ENCODE data around the gene PTPN6.

PTPN6 gene

DNA sequence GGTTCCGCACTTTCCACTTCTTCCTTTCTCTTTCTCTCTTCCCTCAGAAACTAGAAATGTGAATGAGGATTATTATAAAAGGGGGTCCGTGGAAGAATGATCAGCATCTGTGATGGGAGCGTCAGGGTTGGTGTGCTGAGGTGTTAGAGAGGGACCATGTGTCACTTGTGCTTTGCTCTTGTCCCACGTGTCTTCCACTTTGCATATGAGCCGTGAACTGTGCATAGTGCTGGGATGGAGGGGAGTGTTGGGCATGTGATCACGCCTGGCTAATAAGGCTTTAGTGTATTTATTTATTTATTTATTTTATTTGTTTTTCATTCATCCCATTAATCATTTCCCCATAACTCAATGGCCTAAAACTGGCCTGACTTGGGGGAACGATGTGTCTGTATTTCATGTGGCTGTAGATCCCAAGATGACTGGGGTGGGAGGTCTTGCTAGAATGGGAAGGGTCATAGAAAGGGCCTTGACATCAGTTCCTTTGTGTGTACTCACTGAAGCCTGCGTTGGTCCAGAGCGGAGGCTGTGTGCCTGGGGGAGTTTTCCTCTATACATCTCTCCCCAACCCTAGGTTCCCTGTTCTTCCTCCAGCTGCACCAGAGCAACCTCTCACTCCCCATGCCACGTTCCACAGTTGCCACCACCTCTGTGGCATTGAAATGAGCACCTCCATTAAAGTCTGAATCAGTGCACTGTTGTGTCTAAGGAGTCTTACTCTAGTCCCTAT lies 28.0 kb upstream of the PTPN6 start:
- DNase-seq: no peak

DNA sequence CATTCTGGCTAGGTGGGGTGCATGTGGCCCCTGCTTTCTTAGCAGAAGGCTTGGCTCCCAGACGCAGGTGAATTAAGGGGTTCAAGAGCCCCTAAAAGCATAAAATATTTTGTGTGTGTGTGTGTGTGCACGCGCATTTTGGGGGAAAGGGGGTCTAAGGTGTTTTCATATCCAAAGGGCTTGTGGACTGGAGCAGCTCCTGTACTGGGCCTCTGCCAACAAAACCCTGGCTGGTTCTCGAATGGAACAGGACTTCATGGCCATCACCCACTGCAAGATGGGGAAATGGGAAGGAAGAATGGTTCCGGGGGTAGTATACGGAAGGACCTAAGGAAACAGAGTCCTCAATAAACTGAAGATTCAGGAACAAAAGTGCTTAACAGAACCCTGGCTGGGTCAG lies 27.3 kb upstream of the PTPN6 start:
- DNase-seq: peak; percentile 41

DNA sequence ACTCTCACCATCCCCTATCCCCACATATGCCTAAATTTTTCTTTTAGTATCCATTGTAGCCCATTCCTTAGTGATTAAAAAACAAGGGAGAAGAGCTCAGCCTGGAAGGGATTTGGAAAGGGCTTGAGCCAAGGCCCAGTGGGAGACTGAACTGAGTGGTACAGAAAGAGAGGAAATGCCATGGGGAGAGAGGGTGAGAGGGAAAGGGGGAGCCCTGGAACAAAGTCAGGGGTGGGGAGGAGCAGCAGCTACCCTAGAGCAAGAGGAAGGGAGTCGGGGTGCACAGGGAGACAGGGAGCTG lies 26.0 kb upstream of the PTPN6 start:
- DNase-seq: no peak

DNA sequence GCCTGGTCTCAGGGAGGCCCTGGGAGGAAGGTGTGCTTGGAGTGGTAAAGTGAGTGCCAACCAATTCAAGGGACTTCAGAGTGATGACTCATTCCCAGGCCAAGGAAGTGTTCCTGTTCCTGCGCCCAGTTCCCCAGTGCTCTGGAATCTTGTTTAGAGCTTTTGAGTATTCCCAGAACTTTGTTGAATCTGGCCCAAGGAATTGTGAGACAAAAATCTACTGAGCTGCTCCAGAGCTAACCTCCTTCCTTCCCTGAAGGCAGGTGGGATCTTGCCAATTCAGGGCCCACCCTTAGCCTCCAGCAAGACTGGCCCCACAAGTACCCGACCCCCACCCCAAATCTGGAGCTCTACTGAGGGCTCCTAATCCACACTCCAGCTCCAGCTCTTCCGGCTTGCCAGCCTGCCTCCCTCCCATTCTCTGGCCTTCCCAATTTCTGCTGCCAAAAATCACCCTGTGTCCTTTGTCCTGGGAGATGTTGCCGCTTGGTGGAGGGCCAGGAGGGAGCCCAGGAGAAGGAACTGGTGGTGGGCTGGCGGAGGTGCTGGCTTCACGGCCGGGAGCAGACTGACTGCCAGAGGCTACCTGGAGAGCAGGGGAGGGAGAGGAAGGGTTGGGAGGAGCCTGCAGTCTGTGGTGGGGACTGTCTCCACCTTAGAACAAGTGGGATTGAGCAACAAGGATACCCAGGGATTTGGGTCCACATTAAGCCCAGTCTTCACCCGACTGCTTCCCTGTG lies 25.4 kb upstream of the PTPN6 start:
- DNase-seq: peak; percentile 85

DNA sequence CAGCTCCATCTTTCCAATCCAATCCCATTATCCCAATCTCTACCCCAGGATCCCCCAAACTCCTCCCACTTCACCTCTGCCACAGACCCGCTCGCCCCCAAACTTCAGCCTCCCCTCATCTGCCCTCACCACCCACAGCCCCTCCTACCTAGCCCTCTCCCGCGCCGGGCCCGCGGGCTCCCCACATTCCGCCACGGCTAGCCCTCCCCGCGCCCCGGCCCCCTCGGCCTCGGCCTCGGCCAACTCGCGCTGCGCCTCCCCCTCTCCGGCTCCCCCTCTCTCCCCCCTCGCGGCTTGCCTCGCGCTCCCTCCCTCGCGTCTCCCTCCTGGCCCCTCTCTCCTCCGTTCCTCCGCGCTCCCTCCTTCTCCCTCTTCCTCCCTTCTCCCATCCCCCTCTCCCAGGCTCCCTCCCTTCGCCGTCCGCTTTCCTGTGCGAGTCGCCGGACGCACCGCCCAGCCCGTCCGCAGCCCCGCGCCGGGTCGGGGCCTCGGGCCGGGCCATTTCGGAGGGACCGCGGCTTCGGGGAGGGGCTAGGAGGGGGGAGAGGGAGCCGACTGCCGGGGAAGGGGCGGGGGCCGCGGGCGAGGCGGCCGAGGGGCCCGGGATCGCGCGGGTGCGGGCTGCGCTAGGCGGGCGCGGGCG lies 23.7 kb upstream of the PTPN6 start, which contains the start of gene ATN1:
ATN1 (plus strand) TSS at position 581 of the 643 bp plus-strand sequence. CDS start 6,043 bp downstream, outside the sequence.
- DNase-seq: peak; percentile 95

DNA sequence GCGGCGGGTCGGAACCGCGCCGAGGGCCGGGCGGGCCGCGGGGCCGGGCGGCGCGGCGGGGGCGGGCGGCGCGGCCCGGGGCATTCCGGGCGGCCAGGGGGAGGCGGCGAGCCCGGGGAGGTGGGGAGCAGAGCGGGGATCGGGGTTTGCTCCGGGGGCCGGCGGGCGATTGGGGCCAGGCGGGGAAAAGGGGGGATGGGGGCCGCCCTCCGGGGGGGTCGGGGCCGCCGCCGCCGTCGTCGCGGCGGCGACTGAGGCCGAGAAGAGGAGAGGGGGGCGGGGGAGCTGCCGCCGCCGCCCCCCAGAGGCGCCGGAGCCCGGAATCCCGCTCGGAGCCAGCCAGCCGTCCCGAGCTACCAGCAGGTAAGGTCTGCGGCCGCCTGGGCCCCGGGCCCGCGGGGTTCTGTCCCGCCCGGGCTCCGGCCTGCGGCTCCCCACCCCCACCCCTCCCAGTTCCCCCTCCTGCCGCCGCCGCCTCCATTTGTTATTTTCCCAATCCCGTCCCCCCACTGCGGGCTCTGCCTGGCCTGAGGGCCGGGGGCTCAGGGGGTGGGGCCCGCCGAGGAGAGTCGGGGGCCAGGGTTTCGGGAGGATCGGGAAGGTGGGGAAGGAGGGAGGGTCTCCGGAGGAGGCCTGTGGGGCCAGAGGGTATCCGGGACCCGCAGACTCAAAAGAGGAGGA lies 23.0 kb upstream of the PTPN6 start:
- DNase-seq: peak; percentile 59

DNA sequence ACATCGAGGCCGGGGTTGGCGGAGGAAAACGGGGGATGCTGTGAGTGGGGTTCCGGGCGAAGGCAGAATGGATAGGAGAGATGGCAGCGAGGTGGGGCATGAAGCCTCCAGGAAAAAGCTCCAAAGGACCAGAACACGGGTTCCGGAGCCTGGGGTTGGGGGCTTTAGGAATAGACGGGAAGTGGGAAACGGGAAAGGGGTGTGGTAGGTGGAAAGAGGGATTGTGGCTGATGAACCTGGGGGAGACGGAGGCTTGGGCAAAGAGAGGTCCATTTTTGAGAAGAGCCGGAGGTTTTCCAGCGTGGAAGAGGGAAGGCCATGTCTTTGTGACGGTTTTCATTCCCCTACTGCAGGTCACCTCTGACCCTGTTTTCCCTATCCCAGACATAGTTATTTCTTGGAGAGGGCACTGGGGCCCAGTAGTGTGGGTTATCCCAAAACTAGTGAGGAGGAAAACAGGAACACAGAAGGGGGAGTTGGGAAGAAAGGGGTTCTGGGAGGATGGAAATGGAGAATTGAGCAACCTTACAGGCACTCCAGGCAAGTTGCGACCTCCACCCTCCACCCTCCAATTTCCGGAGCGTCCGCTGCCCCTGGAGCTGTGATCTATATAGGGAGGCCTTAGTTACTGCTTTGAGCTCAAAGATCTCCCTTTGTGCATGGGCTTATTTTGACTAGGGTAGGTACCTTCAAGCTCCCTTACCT lies 22.3 kb upstream of the PTPN6 start:
- peak; percentile 31 for DNase-seq

DNA sequence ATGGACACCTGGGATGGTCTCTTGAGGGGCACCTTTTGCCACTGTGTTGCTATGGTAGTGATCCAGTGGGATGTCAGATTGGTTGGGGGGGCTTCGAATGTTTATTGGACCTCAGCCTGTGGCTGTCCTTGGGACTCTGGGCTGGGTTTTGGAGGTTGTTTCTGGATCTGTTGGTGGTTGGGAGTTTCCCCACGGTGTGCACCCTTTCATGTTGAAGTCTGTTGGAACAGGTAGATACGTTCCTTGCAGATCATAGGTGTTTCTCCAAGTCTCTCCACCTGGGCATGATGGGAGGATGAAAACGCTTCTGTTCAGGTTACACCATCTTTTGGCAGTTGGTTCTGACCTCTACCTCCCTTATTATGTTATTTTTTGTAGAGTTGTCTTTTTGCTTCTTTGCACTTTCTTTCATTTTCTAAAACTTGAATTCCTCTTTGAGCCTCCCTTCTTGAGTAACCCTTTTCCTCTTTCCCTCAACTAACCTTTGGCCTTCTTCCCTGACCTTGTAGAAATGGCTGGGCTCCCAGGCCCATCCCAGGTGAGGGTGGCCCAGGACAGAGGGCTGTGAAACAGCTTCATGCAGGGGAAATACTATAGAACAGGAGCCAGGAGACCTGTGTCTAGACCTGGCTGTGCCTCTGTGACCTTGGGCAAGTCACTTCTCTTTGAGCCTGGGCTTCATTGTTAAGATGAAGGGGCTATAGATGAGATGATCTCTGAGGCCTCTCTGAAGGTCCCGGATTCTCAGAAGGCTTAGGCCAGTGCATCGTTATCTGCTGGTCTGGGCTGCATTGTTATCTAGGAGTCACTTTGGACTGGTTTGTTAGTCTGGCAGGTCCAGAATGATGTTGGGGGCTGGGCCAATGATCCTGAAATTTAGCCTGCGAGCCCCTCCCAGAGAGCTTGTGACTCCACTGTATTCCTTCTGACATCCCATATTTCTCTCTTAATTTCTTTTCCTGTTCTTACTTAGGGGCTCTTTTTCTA lies 21.4 kb upstream of the PTPN6 start:
- peak; percentile 41 for DNase-seq

DNA sequence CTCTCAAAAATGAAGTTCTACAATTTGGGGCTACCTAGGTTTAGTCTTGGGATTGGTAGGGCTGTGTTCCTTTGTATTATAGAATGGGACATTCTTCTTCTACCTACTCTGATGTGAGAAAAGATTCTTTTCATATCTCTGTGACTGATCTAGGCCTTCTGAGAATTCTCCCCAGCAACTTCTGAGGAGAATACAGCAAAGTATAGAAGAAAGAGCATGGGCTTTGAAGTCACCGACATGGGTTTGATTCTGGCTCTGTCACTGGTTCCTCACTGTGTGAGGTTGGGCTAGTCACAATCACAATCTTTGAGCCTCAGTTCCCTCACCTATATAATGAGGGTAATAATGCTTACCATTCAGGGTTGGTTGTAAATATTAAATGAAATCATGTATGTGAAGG lies 18.4 kb upstream of the PTPN6 start:
- DNase-seq: no peak

DNA sequence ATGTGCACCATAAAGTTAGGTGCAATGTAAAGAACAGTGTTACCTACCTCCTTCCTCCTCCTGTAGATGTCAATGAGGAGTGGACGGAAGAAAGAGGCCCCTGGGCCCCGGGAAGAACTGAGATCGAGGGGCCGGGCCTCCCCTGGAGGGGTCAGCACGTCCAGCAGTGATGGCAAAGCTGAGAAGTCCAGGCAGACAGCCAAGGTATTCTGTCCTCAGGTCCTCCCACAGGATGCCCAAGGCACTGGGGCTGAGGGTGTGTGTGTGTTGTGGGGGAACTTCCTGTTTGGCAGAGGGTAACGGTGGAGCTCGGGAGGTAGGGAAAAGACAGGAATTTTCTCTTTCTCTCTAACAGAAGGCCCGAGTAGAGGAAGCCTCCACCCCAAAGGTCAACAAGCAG lies 17.0 kb upstream of the PTPN6 start:
- no peak for DNase-seq

DNA sequence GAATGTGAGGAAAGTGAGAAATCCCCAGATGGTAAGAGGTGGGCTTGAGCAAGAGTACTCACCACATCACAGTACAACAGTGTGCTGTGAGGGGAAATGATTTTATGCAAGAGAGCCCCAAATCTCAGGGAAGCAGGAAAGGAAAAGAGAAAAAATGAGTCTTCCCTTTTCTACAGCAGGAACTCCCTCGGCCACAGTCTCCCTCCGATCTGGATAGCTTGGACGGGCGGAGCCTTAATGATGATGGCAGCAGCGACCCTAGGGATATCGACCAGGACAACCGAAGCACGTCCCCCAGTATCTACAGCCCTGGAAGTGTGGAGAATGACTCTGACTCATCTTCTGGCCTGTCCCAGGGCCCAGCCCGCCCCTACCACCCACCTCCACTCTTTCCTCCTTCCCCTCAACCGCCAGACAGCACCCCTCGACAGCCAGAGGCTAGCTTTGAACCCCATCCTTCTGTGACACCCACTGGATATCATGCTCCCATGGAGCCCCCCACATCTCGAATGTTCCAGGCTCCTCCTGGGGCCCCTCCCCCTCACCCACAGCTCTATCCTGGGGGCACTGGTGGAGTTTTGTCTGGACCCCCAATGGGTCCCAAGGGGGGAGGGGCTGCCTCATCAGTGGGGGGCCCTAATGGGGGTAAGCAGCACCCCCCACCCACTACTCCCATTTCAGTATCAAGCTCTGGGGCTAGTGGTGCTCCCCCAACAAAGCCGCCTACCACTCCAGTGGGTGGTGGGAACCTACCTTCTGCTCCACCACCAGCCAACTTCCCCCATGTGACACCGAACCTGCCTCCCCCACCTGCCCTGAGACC lies 15.6 kb upstream of the PTPN6 start:
- DNase-seq: no peak

DNA sequence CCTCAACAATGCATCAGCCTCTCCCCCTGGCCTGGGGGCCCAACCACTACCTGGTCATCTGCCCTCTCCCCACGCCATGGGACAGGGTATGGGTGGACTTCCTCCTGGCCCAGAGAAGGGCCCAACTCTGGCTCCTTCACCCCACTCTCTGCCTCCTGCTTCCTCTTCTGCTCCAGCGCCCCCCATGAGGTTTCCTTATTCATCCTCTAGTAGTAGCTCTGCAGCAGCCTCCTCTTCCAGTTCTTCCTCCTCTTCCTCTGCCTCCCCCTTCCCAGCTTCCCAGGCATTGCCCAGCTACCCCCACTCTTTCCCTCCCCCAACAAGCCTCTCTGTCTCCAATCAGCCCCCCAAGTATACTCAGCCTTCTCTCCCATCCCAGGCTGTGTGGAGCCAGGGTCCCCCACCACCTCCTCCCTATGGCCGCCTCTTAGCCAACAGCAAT lies 14.9 kb upstream of the PTPN6 start:
- no peak for DNase-seq

DNA sequence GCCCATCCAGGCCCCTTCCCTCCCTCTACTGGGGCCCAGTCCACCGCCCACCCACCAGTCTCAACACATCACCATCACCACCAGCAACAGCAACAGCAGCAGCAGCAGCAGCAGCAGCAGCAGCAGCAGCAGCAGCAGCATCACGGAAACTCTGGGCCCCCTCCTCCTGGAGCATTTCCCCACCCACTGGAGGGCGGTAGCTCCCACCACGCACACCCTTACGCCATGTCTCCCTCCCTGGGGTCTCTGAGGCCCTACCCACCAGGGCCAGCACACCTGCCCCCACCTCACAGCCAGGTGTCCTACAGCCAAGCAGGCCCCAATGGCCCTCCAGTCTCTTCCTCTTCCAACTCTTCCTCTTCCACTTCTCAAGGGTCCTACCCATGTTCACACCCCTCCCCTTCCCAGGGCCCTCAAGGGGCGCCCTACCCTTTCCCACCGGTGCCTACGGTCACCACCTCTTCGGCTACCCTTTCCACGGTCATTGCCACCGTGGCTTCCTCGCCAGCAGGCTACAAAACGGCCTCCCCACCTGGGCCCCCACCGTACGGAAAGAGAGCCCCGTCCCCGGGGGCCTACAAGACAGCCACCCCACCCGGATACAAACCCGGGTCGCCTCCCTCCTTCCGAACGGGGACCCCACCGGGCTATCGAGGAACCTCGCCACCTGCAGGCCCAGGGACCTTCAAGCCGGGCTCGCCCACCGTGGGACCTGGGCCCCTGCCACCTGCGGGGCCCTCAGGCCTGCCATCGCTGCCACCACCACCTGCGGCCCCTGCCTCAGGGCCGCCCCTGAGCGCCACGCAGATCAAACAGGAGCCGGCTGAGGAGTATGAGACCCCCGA lies 14.3 kb upstream of the PTPN6 start:
- peak; percentile 75 for DNase-seq

DNA sequence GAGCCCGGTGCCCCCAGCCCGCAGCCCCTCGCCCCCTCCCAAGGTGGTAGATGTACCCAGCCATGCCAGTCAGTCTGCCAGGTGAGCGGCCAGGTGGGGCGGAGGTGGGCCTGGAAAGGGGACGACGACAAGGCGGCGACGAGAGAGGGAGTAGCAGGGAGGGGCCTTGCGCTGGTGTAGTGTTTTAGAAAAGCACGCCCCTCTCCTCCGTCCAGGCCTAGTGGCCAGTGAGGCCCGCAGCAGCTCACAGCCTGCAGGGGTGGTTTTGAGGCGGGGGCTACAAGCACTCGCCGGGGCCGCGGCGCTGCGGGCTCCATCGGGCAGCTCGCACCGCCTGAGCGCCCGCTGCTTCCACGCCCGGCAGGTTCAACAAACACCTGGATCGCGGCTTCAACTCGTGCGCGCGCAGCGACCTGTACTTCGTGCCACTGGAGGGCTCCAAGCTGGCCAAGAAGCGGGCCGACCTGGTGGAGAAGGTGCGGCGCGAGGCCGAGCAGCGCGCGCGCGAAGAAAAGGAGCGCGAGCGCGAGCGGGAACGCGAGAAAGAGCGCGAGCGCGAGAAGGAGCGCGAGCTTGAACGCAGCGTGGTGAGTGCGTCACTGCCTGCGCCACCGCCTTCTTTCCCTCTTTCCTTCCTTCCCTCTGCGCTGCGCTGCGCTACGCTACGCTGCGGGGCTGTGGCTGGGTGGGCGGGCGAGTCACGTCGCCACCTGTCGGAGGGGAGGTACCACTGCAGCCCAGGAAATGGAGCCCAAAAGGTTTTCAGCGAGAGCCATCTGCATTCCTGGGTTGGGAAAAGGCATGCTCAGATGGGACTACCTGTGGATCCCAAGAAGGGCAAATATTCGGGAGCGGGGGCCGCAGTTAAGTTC lies 13.4 kb upstream of the PTPN6 start:
- DNase-seq: peak; percentile 95

DNA sequence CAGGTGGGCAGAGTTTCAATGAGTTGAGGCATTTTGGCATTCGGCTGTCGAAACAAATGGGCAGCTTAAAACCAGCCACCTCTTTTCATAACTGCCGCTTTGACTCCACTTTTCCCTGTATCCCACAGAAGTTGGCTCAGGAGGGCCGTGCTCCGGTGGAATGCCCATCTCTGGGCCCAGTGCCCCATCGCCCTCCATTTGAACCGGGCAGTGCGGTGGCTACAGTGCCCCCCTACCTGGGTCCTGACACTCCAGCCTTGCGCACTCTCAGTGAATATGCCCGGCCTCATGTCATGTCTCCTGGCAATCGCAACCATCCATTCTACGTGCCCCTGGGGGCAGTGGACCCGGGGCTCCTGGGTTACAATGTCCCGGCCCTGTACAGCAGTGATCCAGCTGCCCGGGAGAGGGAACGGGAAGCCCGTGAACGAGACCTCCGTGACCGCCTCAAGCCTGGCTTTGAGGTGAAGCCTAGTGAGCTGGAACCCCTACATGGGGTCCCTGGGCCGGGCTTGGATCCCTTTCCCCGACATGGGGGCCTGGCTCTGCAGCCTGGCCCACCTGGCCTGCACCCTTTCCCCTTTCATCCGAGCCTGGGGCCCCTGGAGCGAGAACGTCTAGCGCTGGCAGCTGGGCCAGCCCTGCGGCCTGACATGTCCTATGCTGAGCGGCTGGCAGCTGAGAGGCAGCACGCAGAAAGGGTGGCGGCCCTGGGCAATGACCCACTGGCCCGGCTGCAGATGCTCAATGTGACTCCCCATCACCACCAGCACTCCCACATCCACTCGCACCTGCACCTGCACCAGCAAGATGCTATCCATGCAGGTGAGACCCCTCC lies 12.6 kb upstream of the PTPN6 start:
- no peak for DNase-seq

DNA sequence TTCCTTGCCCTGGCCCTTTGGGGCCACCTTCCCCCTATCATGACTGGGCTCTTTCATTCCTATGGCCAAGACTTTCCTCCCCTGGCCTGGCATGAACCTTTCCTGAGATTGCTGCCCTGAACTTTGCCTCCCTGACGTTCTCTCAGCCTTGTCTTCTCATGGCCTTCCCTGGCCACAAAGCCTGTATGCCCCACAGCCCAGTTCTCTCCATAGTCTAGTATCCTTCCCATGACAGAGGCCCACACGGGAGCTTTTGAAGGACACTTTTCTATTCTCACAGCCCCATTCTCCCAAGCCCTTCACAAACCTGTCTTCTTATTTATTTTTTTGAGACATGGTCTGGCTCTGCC lies 12.0 kb upstream of the PTPN6 start:
- no peak for DNase-seq

DNA sequence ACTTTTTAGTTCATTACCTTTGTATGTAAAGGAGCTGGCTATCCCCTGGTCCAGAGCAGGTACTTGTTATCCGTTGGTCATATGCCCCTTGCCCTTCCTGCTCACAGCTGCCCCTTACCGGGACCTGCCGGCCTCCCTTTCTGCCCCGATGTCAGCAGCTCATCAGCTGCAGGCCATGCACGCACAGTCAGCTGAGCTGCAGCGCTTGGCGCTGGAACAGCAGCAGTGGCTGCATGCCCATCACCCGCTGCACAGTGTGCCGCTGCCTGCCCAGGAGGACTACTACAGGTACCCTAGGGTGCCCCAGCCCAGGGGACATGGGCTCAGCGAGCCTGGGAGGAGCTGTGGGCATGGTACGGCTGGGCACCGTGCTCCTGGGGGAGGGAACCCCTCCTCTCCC lies 9.9 kb upstream of the PTPN6 start:
- no peak for DNase-seq

DNA sequence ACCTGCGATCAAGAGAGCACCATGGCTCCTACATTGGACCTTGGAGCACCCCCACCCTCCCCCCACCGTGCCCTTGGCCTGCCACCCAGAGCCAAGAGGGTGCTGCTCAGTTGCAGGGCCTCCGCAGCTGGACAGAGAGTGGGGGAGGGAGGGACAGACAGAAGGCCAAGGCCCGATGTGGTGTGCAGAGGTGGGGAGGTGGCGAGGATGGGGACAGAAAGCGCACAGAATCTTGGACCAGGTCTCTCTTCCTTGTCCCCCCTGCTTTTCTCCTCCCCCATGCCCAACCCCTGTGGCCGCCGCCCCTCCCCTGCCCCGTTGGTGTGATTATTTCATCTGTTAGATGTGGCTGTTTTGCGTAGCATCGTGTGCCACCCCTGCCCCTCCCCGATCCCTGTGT lies 9.4 kb upstream of the PTPN6 start:
- DNase-seq: no peak

All from left hindlimb (tissue), 1 donor.